ENCODE results near the gene IL23A. TPM values are rescaled to one million over a fixed set of nuclear protein-coding genes. Genes with fewer than 3 reads are reported as not detected.

IL23A gene
- total RNA-seq, 2 donors from 2014 or later: not detected

- Histone ChIP-seq H3K36me3 (replicated peaks in 1 of 2; ENCODE audit: insufficient read depth in 1 of 2, low read depth in 2 of 2) (peaks cover 0 to 7% of the 10 kb centered on the region in 2 donors), H3K27ac (no peak overlapping the region), H3K4me1 (peaks cover 18% of the 10 kb centered on the region), H3K27me3 (no peaks in the 10 kb centered on the region), H3K9me3 (no peaks in the 10 kb centered on the region), H3K4me3 (no peak overlapping the region)
- ATAC-seq: no peak
- intact Hi-C loops (cut with DNase I): no loop called here
- no peak for DNase-seq
- 88 to 96% methylated on average over 8 of the region's 8 CpGs for WGBS, 2 donors
- TF ChIP-seq POLR2A (IDR thresholded peaks at IDR 0.05) (no peak), CTCF (IDR thresholded peaks at IDR 0.05) (no peak)
Measured at GRCh38 chr12:56304872-56305590, 33.7 kb upstream of the IL23A start.

GRCh38 chr12:56307221-56307965, 31.3 kb upstream of the IL23A start:
- H3K4me1 ChIP-seq: no peaks in the 10 kb centered on the region
- TF ChIP-seq CTCF (IDR thresholded peaks at IDR 0.05) (no peak), POLR2A (IDR thresholded peaks at IDR 0.05) (no peak)
- H3K27me3 ChIP-seq: no peaks in the 10 kb centered on the region
- ATAC-seq (no peak), DNase-seq (no peak)
- intact Hi-C loops (cut with DNase I): no loop called here
- H3K27ac ChIP-seq: no peak overlapping the region
- WGBS, 2 donors: 94 to 97% methylated on average over 7 of the region's 7 CpGs
- no peak overlapping the region for H3K4me3 ChIP-seq
- H3K9me3 ChIP-seq: no peaks in the 10 kb centered on the region
- peaks cover 0 to 12% of the 10 kb centered on the region in 2 donors for H3K36me3 ChIP-seq (replicated peaks in 1 of 2; ENCODE audit: insufficient read depth in 1 of 2, low read depth in 2 of 2)

- no peak overlapping the region for H3K4me3 ChIP-seq
- no peaks in the 10 kb centered on the region for H3K27me3 ChIP-seq
- H3K9me3 ChIP-seq: no peaks in the 10 kb centered on the region
- peaks cover 0 to 12% of the 10 kb centered on the region in 2 donors for H3K36me3 ChIP-seq (replicated peaks in 1 of 2; ENCODE audit: insufficient read depth in 1 of 2, low read depth in 2 of 2)
- 85 to 93% methylated on average over 3 of the region's 3 CpGs for WGBS, 2 donors
- TF ChIP-seq CTCF (IDR thresholded peaks at IDR 0.05): no peak
- TF ChIP-seq POLR2A (IDR thresholded peaks at IDR 0.05): no peak
- no peak for DNase-seq
- H3K27ac ChIP-seq: no peak overlapping the region
- intact Hi-C loops (cut with DNase I): no loop called here
- ATAC-seq: no peak
- no peaks in the 10 kb centered on the region for H3K4me1 ChIP-seq
Measured at GRCh38 chr12:56308714-56309113, 30.0 kb upstream of the IL23A start.

GRCh38 chr12:56311003-56311402, 27.7 kb upstream of the IL23A start:
- no peaks in the 10 kb centered on the region for H3K9me3 ChIP-seq
- WGBS, 2 donors: 93 to 94% methylated on average over 12 of the region's 12 CpGs
- peaks cover 0 to 14% of the 10 kb centered on the region in 2 donors for H3K36me3 ChIP-seq (replicated peaks in 1 of 2; ENCODE audit: insufficient read depth in 1 of 2, low read depth in 2 of 2)
- H3K27me3 ChIP-seq: no peaks in the 10 kb centered on the region
- no peak for DNase-seq
- TF ChIP-seq CTCF (IDR thresholded peaks at IDR 0.05) (no peak), POLR2A (IDR thresholded peaks at IDR 0.05) (no peak)
- no peak overlapping the region for H3K4me3 ChIP-seq
- no peak overlapping the region for H3K27ac ChIP-seq
- intact Hi-C loops (cut with DNase I): loop anchor here (10.0 kb wide), 1 partner anchor 144 kb away; the partner anchor contains the start of gene MIP
- no peak for ATAC-seq
- peaks cover 13% of the 10 kb centered on the region for H3K4me1 ChIP-seq

All from body of pancreas (tissue), 4 donors.